Stomach smooth muscle (tissue), 2 donors: Measurements from ENCODE around the gene TMEM171.

Experiments used
- H3K27ac ChIP-seq: one replicate; pipeline ENCODE4 v1.7.0; 2013; ENCODE audit warnings: mild to moderate bottlenecking, low read length, inconsistent platforms
- H3K27me3 ChIP-seq, 2 donors: one replicate each; pipeline ENCODE4 v1.7.0; 2013; ENCODE audit warnings: low read length in 2 of 2; ENCODE audit not compliant: insufficient read depth in 2 of 2, control insufficient read depth in 1 of 2
- H3K36me3 ChIP-seq, 2 donors: one replicate each; pipeline ENCODE4 v1.7.0; 2013; ENCODE audit warnings: low read length in 2 of 2; ENCODE audit not compliant: control insufficient read depth in 2 of 2, insufficient read depth in 2 of 2
- H3K4me1 ChIP-seq: one replicate; pipeline ENCODE4 v1.7.0; 2013; ENCODE audit warnings: low read length; ENCODE audit not compliant: control insufficient read depth, insufficient read depth
- H3K4me3 ChIP-seq, 2 donors: one replicate each; pipeline ENCODE4 v1.7.0; 2013; ENCODE audit warnings: low read length in 2 of 2
- H3K9ac ChIP-seq, 2 donors: one replicate each; pipeline ENCODE4 v1.7.0; 2013; ENCODE audit warnings: low read length in 2 of 2, mild to moderate bottlenecking in 1 of 2
- H3K9me3 ChIP-seq, 2 donors: one replicate each; pipeline ENCODE4 v1.7.0; 2013; ENCODE audit warnings: low read length in 2 of 2; ENCODE audit not compliant: control insufficient read depth in 2 of 2
- donor health status: healthy.
- donor health status: Pancreatic carcinoma.

The TMEM171 gene

GRCh38 chr5:73104326-73104725 is 16.0 kb upstream of the TMEM171 start:
- Histone ChIP-seq H3K27ac (no peak overlapping the region), H3K4me1 (no peaks in the 10 kb centered on the region), H3K27me3 (no peaks in the 10 kb centered on the region), H3K9ac (no peak overlapping the region), H3K4me3 (no peak overlapping the region), H3K9me3 (no peaks in the 10 kb centered on the region), H3K36me3 (no peaks in the 10 kb centered on the region)

DNA sequence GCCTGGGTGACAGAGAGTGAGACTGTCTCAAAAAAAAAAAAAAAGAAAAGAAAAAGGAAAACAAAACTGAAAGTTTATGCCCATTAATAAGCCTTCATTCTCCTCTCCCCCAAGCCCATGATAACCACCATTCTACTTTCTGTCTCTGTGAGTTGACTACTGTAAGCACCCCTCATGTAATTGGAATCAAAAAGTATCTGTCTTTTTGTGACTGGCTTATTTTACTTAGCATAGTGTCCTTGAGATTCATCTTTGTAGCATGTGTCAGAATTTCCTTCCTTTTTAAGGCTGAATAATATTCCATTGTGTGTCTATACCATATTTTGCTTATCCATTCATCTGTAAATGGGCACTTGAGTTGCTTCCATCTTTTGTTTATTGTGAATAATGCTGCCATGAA is 14.0 kb upstream of the TMEM171 start:
- H3K9ac ChIP-seq: no peak overlapping the region
- no peak overlapping the region for H3K27ac ChIP-seq
- no peaks in the 10 kb centered on the region for H3K36me3 ChIP-seq

GRCh38 chr5:73110190-73110589 is 10.2 kb upstream of the TMEM171 start:
- no peaks in the 10 kb centered on the region for H3K27me3 ChIP-seq
- no peak overlapping the region for H3K4me3 ChIP-seq
- H3K9ac ChIP-seq: no peak overlapping the region
- no peaks in the 10 kb centered on the region for H3K9me3 ChIP-seq
- no peak overlapping the region for H3K27ac ChIP-seq
- no peaks in the 10 kb centered on the region for H3K4me1 ChIP-seq
- H3K36me3 ChIP-seq: no peaks in the 10 kb centered on the region

More for the DNA sequence above, 14.0 kb upstream of the TMEM171 start:
- no peaks in the 10 kb centered on the region for H3K27me3 ChIP-seq
- H3K9me3 ChIP-seq: no peaks in the 10 kb centered on the region
- H3K4me1 ChIP-seq: no peaks in the 10 kb centered on the region
- H3K4me3 ChIP-seq: no peak overlapping the region

DNA sequence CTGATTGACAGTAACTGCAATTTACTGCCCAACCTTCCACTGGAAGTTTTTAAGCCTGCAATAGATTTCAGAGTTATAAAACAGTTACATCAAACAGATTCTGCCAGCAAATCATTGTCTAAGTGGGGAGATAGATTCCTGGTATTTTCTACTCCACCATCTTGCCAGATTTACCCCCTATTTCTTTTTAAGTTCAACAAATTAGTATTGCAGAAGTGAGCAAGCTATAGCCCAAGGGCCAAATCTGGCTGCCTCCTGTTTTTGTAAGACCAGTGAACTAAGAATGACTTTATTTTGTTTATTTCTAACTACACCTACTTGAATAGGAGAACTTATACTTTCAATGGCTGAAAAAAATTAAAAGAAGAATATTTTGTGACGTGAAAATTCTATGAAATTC is 8.8 kb upstream of the TMEM171 start:
- no peaks in the 10 kb centered on the region for H3K4me1 ChIP-seq
- H3K4me3 ChIP-seq: no peak overlapping the region
- H3K9ac ChIP-seq: no peak overlapping the region
- no peaks in the 10 kb centered on the region for H3K27me3 ChIP-seq
- no peak overlapping the region for H3K27ac ChIP-seq
- H3K9me3 ChIP-seq: no peaks in the 10 kb centered on the region
- no peaks in the 10 kb centered on the region for H3K36me3 ChIP-seq

DNA sequence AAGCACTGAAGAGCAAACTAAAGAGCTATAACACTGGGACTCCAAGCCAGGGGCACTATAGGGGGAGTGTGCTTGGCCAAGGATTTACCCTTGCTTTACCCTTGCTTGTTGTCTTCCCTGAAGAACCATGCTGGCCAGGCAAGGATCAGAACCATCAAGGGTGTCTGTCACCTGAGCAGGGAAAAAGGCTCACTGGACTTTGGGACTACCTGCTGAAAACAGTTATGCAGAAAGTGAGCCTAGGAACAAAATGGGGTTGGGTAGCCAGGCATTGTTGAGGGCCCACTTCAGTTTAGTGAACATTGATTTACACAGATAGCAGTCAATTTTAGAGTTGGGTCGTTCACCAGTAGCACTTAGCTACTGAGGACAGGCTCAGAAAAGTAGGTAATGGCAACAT is 8.0 kb upstream of the TMEM171 start:
- Histone ChIP-seq H3K27ac (no peak overlapping the region), H3K4me3 (no peak overlapping the region), H3K9ac (no peak overlapping the region), H3K4me1 (no peaks in the 10 kb centered on the region), H3K36me3 (no peaks in the 10 kb centered on the region), H3K9me3 (peaks cover 0 to under 1% of the 10 kb centered on the region in 2 donors), H3K27me3 (no peaks in the 10 kb centered on the region)

- Histone ChIP-seq H3K9ac (no peak overlapping the region), H3K27me3 (no peaks in the 10 kb centered on the region), H3K36me3 (no peaks in the 10 kb centered on the region), H3K4me3 (no peak overlapping the region), H3K9me3 (peaks cover 0 to 4% of the 10 kb centered on the region in 2 donors), H3K27ac (no peak overlapping the region), H3K4me1 (no peaks in the 10 kb centered on the region)
Measured at GRCh38 chr5:73114044-73114688, 6.2 kb upstream of the TMEM171 start.

DNA sequence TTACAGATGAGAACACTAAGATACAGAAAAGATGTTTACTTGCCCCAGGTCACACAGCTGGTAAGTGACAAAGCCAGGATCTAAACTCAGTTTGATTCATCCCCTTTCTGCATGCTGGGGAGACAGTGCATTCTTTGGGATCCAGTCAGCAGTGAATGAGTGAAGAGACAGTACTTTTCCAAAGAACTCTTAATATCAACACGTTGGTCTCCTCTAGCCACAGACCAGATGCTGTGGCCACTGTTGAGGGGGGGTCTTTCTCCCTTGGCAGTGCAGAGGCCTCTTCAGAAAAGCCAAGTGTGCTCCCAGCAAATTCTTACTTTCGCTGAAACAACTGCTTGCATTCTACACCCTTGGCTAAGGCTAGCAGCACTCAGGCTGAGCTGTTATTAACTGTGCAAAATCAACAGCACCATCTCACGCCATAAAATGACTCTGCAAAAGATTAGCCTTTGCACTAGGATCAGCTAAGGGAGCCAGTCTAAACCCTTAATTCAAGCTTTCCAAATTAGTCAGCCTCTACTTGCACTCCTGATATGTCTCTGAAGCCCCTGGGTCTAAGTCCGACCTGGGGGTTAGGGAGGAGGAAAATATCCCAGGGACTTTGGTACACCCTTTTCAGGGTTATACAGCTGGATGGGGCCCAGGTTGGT is 4.8 kb upstream of the TMEM171 start:
- Histone ChIP-seq H3K9me3 (peaks cover 0 to 4% of the 10 kb centered on the region in 2 donors), H3K27ac (no peak overlapping the region), H3K36me3 (no peaks in the 10 kb centered on the region), H3K9ac (no peak overlapping the region), H3K27me3 (peaks cover 0 to 5% of the 10 kb centered on the region in 2 donors), H3K4me3 (no peak overlapping the region), H3K4me1 (peaks cover 6% of the 10 kb centered on the region)

GRCh38 chr5:73116506-73116905 is 3.9 kb upstream of the TMEM171 start:
- no peak overlapping the region for H3K27ac ChIP-seq
- H3K27me3 ChIP-seq: peaks cover 6 to 9% of the 10 kb centered on the region in 2 donors
- peaks cover 0 to 4% of the 10 kb centered on the region in 2 donors for H3K9me3 ChIP-seq
- no peak overlapping the region for H3K4me3 ChIP-seq
- H3K4me1 ChIP-seq: peaks cover 6% of the 10 kb centered on the region
- H3K36me3 ChIP-seq: no peaks in the 10 kb centered on the region
- H3K9ac ChIP-seq: no peak overlapping the region

GRCh38 chr5:73117088-73117740 is 3.2 kb upstream of the TMEM171 start:
- peaks cover 6 to 9% of the 10 kb centered on the region in 2 donors for H3K27me3 ChIP-seq
- no peak overlapping the region for H3K4me3 ChIP-seq
- peaks cover 0 to 4% of the 10 kb centered on the region in 2 donors for H3K9me3 ChIP-seq
- H3K27ac ChIP-seq: no peak overlapping the region
- no peaks in the 10 kb centered on the region for H3K36me3 ChIP-seq
- H3K4me1 ChIP-seq: peaks cover 6% of the 10 kb centered on the region
- H3K9ac ChIP-seq: no peak overlapping the region

DNA sequence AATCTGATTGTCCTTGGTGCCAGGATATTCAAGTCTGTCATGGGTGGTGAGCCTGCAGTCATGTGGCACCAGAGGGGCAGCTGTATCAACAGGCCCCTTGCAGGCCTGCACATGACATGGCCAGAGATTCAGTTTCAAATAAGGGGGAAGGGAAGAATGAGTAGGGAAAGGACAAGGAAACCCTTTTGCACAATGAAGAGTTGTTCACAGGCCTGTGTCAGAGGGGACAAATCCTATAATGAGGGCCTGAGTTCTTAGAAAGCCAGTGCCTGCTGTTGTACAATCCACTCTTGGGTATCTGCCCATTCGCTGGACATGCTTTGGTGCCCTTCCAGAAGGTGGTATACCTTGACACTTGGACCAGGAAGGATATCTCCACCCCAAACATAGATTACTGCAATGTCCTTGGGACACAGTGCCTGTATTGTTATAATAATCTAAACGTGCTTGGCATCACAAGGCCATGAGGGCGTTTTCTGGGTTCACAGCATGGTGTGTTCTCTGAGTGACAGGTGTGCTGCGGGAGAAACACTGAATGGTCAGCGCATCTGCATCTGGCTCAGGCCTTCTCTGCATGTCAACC is 1.9 kb upstream of the TMEM171 start:
- peaks cover 6 to 12% of the 10 kb centered on the region in 2 donors for H3K27me3 ChIP-seq
- no peak overlapping the region for H3K9ac ChIP-seq
- H3K36me3 ChIP-seq: no peaks in the 10 kb centered on the region
- H3K4me3 ChIP-seq: no peak overlapping the region
- H3K4me1 ChIP-seq: peaks cover 6% of the 10 kb centered on the region
- H3K27ac ChIP-seq: no peak overlapping the region
- peaks cover 0 to 4% of the 10 kb centered on the region in 2 donors for H3K9me3 ChIP-seq
